PC-9 (cell line): ENCODE results near the gene TGFB2.

Experiments used
- EZH2 ChIP-seq: fragments of 200-600 bp; sonication (generic); IDR thresholded peaks from 2 replicates; pipeline ENCODE4 v1.8.0; 2017; ENCODE audit warnings: antibody characterized with exemption, low read depth
- TF ChIP-seq, protein P1 (sequence below): fragments of 200-600 bp; sonication (generic); conservative IDR thresholded peaks from 2 replicates; pipeline ENCODE4 v1.6.1; 2017; ENCODE audit warnings: mixed run types, antibody characterized with exemption, mild to moderate bottlenecking, moderate library complexity

DNA sequence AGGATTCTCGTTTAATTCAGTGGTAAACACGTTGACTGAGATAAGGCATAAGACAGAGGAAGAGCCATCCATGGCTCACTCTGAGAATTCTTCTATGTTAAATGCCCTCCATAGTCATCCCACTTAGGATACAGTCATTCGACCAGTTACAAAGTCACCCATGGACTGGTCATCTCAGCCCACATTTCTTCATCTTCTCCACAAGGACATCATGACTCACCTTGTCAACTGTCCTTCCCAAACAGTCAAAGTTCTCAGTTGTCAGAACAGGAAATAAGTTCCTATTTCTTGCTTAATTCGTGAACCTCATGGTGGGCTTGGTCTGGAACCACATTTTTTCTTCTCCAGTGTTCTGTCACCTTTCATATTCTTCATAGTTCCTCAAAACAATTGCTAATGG lies 133.2 kb downstream of the TGFB2 start:
- TF ChIP-seq, protein P1, sequence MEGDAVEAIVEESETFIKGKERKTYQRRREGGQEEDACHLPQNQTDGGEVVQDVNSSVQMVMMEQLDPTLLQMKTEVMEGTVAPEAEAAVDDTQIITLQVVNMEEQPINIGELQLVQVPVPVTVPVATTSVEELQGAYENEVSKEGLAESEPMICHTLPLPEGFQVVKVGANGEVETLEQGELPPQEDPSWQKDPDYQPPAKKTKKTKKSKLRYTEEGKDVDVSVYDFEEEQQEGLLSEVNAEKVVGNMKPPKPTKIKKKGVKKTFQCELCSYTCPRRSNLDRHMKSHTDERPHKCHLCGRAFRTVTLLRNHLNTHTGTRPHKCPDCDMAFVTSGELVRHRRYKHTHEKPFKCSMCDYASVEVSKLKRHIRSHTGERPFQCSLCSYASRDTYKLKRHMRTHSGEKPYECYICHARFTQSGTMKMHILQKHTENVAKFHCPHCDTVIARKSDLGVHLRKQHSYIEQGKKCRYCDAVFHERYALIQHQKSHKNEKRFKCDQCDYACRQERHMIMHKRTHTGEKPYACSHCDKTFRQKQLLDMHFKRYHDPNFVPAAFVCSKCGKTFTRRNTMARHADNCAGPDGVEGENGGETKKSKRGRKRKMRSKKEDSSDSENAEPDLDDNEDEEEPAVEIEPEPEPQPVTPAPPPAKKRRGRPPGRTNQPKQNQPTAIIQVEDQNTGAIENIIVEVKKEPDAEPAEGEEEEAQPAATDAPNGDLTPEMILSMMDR, result no peak
- TF ChIP-seq EZH2, result no peak
